GM18861 (cell line): Measurements from ENCODE around the gene ALKBH8.
"Not testable (repeated sequence)": the region's sequence is repeated elsewhere in the genome, so short reads cannot be mapped to it uniquely, and the experiment has no call there.

Experiments
- ATAC-seq: cut with Tn5 transposase; IDR thresholded peaks from one replicate; pipeline ENCODE4 v1.9.1; 2021; ENCODE audit not compliant: unreplicated experiment

Gene ALKBH8

DNA sequence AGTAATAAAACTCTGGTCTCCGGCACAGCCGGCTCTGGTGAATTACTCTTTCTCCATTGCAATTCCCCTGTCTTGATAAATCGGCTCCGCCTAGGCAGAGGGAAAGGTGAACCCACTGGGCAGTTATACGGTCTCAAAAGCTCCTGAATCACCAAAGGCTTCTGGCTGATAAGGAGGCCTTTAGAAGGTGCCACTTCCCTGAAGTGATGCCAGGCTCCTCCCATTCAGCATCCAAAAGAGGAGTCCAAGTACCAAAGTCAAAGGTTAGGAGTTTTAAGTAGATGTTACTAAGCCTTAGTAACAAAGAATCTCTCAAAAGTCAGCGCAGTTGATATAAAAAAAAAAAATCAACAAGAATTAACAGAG is 11.8 kb upstream of the ALKBH8 start:
- ATAC-seq = no peak

DNA sequence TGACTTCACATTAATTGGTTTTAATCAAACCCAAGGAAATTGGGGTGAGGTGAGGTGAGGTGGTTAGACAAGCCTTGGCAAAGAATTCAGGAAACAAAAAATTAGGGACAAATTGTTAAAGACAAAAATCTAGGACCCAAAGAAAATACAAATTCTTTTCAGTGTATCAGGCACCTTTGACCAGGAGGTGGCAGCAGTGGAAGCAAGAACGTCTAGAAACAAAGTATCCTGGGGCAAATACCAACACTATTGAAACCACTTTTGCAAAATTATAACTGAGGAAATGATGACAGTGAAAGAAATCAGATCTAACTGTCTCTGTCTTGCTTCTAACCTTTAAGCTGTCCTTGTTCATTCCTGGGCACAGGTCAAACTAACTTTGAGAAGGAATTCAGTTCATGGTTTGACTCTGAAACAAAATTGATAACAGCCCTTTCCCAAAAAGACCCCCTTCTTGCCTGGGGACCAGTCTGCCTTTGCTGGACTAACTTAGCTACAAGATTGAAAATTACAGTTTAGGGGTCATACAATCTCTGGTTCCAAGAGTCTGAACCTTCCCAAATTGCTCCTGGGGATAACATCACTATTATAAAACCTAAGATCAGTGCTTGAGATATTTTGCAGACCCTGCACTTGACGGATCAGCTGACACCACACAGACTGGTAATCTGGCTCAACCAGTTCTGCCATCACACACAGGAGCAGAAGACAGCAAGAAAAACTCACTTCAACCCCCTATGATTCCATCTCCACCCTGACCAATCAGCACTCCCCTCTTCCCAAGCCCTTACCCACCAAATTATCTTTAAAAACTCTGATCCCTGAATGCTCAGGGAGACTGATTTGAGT is 11.2 kb upstream of the ALKBH8 start:
- ATAC-seq = peak; percentile 49

DNA sequence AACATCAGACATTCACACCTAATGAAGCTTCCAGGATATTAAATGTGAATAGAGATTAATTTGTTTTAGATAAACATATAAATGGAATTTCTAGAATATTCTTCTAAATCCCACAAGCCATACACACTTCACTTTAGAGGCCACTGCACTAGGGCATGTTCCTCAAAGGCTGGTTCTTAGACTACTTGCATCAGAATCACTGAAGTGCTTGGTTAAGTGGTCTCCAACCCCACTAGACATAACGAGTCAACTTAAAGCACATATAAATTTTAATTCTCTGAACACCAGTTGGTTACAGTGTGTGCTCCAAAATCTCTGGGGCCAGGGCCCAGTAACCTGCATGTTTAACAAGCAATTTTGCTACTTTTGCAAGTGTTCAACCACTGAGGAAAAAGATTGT is 7.9 kb upstream of the ALKBH8 start:
- ATAC-seq = no peak

DNA sequence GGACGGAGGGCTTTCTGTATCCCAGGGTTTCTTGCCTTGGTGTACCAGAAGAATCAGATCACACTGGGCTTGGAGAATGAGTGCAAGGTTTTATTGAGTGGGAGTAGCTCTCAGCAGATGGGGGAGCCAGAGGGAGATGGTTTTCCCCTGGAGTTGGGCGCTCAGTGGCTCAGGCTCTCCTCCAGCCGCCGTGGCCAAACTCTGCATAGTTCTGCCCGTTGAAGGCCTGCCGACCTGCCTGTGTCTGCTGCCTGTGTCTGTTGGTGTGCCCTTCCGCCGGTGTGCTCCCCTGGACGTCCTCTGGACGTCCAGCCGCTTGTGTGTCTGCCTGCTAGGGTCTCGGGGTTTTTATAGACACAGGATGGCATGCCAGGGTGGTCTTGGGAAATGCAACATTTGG is 4.5 kb upstream of the ALKBH8 start:
- no peak for ATAC-seq

DNA sequence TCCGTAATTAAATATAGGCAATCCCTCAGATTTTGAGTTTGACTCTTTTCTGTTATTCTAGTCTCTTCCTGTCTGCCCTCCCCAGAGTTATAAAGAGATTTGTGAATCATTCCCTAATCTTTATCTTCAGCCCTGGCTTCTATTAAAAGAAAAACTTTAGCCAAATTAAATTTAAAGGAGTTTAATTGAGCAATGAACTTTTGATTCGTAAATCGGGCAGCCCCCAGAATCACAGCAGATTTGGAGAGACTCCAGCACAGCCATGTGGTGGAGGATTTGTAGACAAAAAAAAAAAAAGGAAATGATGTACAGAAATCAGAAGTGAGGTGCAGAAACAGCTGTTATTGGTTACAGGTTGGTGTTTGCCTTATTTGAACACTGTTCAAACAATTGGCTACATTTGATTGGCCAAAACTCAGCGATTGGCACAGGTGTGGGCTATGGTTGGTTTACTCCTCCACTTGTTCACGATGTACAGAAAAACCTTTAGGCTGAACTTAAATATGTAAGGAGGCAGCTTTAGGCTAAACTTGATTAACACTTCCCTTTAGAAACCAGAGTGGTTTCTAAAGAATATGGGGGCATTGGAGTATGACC is 2.3 kb upstream of the ALKBH8 start:
- no peak for ATAC-seq

DNA sequence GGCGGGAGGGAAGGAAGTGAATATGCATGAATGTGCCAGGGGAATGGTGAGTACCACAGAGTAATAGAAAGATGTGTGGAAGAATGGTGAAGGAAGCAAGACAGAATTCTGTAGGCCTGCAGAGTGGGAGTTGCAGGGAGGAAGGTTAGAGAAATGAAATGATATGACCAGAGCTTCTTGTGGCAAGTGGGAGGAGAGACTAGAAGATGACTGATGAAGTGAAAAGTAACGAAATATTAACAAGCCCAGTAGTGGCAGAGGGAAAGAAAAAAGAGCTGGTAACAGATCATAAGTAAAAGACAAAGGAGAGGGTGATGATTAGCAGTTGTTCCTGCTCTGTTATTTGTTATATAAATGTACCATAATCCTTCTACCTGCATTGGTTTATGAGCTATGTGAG is 1.0 kb upstream of the ALKBH8 start:
- ATAC-seq = no peak

DNA sequence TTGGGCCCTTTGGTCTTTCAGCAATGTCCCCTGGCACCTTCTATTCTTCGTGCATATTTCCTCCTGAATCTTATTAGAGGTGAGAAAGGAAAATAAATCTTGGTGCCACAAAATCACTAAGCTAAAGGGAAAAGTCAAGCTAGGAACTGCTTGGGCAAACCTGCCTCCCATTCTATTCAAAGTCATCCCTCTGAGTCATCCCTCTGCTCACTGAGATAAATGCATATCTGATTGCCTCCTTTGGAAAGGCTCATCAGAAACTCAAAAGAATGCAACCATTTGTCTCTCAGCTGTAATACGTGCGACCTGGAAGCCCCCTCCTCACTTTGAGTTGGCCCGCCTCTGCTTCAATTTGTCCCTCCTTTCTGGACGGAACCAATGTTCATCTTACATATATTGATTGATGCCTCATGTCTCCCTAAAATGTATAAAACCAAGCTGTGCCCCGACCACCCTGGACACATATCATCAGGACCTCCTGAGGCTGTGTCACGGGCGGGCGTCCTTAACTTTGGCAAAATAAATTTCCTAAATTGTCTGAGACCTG is 493 bp upstream of the ALKBH8 start:
- ATAC-seq = not testable (repeated sequence)

DNA sequence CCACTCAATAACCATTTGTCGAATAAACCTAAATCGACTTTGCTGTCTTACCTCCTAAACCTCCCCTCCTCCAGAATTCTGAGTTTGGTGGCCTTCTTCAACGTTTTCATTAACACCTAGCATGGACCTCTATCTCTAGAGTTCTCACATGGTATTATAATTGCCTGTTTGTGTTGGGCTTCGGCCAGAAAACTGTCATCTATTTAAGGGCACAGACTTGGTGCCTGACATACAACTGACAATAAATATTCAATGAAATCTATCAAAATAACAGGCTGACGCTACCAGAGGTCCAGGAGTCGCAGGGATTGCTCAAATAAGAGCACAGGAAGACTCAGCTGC is 687 bp downstream of the ALKBH8 start:
- peak; percentile 8 for ATAC-seq

DNA sequence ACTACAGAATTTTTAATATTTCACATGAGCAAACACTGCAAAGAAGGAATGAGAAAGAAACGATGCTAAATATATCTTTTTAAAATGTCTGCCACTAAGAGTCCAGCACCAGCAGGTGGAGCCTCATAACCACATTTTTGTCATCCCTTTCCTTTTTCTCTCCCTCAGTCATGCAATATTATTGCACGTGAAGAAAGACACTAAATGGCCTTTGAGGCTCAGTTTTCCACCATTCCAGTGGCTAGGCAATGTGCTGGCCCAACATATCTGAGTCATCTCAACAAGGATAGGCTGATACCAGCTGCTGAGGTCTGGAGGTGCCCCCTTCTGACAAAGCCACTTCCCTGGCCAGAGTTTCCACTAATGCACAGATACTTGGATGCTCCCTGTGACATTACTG is 1.8 kb downstream of the ALKBH8 start:
- peak; percentile 30 for ATAC-seq

DNA sequence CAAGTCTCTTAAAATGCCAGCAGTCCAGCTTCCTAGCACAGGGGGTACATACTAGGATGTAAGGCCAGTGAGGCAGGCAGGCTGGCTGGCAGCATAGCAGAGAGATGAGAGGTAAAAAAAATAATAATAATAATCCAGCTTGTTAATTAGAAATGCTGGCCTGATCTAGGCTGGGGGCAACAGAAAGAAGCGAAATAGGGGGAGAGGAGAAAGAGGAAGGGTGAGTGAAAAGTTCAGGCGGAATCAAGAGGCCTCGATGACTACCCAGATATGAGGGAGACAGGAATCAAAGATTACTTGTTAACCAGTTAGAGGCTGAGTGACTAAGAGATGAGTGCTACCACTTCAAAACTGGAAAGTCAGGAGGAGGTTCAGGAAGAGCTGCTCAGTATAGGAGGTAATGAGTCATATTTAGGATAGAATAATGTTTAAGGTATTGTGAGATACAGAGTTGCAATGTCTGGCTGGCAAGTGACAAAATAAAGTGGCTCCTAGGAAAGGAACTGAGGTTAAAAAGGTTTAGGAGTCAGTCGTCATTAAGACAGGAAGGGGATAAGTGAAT is 2.8 kb downstream of the ALKBH8 start:
- ATAC-seq = no peak

DNA sequence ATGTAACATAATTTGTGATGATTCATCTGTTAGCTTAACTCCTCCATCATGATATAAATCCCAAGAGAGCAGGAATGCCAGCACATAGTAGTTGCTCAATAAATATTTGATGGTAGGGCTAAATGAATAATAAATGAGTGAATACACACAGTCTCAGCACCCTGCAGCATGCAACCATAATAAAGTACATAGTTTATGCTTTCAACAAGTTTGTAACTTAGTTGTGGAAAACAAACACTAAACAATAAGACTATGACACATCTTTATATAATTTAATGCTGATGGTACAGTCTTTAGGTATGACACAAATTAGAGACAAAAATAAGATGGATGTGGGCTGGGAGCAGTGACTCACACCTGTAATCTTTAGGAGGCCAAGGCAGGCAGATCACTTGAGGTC is 3.8 kb downstream of the ALKBH8 start:
- ATAC-seq = no peak

DNA sequence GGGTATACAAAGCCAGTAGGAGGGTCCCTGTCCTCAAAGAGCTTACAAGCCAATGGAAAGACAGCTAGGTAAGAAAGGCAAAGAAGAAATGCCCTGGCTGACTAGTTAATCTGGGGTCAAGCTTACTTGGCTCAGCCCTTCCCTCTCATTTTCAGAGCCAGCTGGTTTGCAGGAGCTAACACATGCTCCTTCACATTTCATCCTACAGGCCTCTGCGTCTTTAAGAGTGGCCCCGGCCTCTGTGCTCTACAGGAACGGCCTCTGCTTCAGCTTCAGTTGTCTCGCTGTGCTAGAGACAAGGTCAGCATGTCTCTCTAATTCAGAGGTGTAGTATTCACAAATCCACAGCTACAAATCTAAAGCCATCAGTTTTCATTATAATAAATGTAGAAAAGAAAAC is 15.2 kb downstream of the ALKBH8 start:
- ATAC-seq = no peak

DNA sequence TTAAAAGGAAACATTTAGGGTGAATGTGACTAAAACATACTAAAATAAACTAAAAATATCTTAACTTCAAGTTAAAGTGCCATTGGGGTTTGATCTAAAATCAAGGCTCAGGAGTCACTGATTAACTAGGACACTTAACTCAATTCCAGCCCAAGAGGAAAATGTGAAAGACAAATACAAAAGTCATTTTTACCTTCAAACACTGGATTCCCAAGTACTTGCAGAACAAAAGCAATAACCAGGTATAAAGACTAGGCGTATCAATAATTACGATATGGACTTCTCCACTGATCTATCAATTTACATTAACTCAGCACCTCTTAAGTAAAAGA is 15.6 kb downstream of the ALKBH8 start:
- no peak for ATAC-seq

DNA sequence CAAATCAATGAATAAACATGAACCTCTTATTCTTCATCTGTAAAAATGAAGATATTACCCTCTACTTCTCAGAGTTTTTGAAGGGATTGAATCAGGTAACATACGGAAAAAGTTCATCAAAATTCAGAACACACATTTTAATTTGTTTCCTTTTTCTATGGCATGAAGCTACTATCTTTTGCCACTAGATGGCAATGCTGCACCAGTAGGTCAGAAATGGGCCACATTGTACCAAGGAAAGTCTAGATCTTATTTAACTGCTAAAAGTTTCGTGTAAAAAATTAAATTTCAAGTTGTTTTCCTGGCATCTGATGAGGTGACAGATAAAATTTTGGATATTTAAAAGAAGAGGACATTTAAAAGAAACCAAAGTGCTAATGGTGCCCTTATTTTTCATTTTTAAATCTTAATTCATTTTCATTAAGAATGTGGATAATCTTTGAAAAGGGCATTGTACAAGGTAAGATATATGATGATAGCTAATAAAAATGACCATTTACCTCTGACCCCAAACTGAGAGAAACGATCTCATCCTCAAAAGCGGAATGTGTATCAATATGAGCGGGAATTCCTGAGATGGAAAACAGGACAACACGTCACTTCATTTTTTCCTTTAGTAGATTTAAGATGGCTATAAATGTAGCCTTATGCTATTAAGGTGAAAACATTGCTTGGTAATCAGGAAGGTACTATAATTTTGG is 16.1 kb downstream of the ALKBH8 start:
- ATAC-seq = peak; percentile 62

DNA sequence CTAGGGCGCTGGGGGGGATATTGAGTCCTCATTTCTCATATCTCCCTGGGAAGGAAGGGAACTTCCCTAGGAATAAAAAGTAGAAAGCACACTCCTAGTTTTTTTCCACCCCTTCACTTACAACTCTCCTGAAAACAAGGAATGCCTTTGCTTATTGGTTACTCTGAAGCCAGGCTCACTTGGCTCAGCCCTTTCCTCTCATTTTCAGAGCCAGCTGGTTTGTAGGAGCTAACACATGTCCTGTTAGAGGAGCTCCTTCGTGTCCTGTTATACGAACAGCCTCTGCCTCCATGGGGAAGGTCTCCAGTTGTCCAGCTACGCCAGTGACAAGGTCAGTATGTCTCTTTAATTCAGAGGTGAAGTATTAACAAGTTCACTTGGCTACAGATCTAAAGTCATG is 17.6 kb downstream of the ALKBH8 start:
- no peak for ATAC-seq

DNA sequence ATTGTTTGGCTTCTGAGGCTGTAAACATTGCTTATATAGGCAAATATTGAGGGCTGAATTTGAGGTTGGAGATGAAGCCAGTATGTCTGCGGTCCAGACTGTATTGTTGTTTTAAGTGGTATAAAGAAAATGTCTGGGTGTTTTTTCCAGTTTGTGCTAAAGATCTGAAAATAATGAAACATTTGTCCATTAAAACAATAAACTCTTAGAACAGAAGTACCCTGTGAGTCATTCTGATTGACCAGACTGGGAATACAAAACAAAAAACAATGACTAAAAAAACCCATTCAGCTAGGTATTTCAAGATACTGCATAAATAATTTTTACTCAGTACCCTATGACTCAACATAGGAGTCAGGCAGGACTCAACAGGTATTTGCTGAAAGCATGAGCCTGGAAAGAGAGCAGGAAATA is 20.4 kb downstream of the ALKBH8 start:
- no peak for ATAC-seq

DNA sequence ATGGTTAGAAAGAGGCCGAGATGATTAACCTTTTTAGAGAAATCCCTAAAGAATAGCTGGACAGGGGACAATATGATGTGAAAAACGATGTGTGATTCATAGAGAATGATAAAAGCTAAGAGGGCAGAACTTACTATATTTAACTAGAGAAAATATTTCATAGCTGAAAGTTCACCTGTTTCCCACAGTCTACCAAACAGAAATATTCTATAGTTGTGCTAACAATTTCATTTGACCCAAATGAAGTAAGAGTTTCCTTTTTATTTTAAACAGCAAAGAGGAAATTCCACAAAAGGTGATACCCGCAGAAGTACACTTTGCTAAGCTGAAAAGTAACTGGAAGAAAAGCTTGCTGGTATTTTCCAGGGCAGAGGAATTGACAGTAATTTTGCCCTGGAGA is 26.7 kb downstream of the ALKBH8 start:
- no peak for ATAC-seq

DNA sequence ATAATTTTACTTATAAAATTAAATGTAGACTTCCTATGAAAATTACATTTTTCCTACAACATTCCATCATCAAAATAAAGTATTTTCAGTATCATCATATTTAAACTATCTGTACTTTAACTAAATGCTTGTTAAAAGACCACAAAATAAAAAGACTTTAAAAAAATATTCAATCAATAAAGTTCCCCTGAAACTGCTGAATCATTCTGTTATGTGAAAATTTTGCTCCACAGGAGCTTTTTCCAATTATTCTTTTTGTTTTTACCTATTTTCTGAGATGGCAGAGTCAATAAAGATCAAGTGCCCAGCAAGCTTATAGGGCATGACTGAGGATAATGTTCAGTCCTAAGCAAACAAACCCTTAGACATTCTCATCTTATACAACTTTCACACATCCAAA is 27.3 kb downstream of the ALKBH8 start:
- ATAC-seq = no peak

DNA sequence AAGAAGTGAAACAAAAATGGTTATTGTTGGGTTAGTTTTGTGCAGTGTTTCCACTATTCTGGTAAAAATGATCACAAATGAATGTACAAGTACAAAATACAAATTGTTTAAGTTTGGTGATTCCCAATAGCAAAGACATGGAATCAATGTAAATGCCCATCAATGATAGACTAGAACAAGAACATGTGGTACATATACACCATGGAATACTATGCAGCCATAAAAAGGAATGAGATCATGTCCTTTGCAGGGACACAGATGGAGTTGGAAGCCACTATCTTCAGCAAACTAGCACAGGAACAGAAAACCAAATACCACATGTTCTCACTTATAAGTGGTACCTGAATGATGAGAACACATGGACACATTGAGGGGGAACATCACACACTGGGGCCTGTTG is 28.4 kb downstream of the ALKBH8 start:
- not testable (repeated sequence) for ATAC-seq

DNA sequence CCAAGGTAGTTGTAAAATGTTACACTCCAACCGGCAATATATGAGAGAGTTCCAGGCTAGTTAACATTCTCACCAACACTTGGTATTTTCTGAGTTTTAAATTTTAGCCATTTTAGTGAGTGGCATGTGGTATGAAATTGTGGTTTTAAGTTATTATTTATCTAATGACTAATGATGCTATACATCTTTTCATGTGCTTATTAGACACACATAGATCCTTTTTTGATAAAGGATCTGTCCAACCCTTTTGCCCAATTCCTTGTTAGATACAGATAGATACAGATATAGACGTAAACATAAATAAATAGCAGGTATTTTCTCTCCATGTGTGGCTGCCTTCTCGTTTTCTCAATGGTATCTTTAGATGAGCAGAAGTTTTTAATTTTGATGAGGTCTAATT is 39.3 kb downstream of the ALKBH8 start:
- no peak for ATAC-seq

DNA sequence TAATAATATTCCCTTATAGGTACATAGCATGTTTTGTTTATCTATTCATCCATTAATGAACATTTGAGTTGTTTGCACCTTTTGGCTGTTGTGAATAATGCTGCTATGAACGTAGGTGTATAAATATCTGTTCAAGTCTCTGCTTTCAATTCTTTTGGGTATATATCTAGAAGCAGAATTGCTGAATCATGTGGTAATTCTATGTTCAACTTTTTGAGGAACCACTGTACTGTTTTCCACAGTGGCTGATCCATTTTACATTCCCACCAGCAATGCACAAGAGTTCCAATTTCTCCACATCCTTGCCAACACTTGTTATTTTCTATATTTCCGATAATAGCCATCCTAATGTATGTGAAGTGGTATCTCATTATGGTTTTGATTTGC is 56.7 kb downstream of the ALKBH8 start:
- no peak for ATAC-seq
